HTR-8/SVneo (cell line): ENCODE results near the gene RAP1GAP.
A peak's percentile ranks its signal among the peaks of the same experiment; 100 is the strongest.

Experiments used
- DNase-seq: peaks from one replicate; pipeline ENCODE4 v3.0.0; 2011; ENCODE audit warnings: low spot score, mixed read lengths; ENCODE audit not compliant: insufficient read length
- FAIRE-seq: peaks from 2 replicates; lab custom pipeline; 2011; peaks lifted over from hg19 to GRCh38; lab: Jason Lieb, UNC

The RAP1GAP gene

DNA sequence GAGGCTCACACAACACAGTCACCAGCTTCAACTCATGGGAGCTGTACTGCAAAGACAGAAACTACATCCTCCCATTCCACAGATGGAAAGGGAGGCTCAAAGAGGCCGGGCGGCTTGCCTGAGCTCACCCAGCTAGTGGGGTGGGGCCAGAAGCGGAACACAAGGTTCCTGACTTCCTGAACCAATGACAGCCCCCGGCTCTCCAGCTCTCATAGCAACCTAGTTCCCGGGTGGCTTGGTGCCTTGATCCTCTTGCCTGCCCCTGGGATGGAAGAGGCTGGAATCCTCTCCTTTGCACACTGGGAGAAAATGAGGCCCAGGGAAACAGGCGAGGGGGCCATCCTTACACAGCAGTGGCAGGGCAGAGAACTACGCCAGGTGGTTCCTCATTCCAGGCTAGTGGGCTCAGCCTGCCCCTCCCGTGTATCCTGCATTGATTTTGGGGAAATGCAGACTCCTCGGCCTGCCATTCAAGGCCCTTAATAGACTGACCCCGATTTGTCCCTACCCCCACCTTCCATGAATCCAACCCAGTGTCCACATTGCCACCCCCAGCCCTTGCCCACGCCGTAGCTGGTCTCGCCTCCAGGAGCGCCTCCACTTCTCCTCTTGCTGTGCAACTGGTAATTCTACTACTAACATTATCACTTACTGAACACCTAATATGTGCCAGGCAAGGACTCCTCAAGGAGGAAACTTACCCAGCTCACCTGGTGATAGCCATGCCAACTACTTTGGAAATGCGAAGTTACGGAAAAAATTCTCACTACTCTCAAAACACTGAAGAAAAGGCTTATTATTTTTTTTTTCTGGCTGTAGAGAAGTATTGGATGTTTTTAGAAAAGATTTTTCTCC is 5.0 kb downstream of the RAP1GAP start:
- no peak for FAIRE-seq

GRCh38 chr1:21663248-21663950 is 5.8 kb downstream of the RAP1GAP start:
- FAIRE-seq (no peak), DNase-seq (no peak)

More for the DNA sequence above, 5.0 kb downstream of the RAP1GAP start:
- no peak for DNase-seq

GRCh38 chr1:21662426-21663247 is 6.5 kb downstream of the RAP1GAP start:
- DNase-seq (no peak), FAIRE-seq (no peak)

DNA sequence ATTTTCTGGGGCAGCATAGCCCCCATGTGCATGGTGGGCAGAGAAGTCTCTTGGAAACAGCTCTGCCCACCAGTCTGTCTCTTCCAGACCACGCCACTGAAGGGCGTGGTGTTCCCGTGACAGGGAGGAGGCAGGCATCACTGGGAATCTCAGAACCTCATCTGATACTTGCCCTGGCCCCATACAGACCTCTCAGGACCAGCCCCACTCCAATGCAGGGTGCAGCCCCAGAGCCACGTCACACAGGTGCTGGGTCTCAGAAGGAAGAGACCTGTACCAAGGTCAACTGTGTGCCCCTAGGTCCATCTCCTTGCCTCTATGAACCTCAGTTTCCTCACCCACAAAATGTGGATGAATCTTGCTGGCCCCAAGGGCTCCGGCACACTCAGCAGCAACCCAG is 7.3 kb downstream of the RAP1GAP start:
- DNase-seq (no peak), FAIRE-seq (no peak)

DNA sequence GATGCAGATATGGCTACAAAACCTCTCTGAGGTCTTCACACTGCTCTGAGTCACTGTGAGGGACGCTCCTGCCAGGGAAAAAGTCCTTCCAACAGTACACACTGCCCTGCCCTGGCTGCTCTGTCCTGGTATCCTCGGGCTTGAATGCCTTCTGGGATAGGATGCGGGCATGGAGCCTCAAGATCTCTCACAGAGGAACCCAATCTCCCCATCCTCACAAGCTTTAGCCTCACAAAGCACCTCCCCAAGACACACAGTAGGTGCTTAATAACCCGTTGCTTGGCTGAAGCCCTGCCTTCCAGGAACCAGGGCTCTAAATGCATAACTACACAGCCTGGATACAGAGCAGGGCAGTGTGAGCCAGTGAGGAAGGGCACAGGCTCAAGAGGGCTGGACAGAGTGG is 9.2 kb downstream of the RAP1GAP start:
- DNase-seq = no peak
- FAIRE-seq = no peak

DNA sequence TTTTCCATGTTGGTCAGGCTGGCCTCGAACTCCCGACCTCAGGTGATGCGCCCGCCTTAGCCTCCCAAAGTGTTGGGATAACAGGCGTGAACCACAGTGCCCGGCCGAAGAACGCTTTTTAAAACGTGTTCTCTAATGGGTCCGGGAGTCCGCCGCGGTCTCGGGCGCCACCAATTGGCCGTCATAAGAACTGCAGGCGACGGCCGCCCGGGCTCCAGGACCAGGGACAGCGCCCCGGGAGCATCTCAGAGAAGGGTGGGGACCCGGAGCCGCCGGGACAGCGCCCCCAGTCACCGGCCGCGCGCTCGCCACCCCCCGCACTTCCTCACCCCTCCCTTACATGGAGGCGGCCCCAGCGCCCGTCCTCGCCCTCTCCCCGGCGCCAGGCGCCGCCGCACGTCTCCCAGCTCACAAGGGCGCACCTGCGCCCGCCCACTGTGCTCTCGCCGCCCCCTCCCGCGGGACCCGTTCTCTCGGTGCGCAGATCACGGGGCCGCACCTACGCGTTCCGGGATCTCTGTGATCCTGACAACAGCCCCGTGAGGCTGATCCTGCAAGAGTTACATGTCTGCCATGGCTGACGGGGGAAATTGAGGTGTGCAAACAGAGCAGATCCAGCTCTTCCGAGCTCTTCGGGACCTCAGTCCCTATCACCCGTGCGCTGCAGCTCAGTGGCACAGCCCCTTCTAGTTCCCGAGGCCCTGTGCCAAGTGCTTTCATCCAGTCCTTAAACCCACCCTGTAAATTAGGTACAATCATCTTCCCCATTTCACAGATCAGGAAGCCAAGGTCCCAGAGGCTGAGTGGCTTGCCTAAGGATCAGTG is 9.8 kb downstream of the RAP1GAP start:
- DNase-seq (peak; percentile 84), FAIRE-seq (no peak)

DNA sequence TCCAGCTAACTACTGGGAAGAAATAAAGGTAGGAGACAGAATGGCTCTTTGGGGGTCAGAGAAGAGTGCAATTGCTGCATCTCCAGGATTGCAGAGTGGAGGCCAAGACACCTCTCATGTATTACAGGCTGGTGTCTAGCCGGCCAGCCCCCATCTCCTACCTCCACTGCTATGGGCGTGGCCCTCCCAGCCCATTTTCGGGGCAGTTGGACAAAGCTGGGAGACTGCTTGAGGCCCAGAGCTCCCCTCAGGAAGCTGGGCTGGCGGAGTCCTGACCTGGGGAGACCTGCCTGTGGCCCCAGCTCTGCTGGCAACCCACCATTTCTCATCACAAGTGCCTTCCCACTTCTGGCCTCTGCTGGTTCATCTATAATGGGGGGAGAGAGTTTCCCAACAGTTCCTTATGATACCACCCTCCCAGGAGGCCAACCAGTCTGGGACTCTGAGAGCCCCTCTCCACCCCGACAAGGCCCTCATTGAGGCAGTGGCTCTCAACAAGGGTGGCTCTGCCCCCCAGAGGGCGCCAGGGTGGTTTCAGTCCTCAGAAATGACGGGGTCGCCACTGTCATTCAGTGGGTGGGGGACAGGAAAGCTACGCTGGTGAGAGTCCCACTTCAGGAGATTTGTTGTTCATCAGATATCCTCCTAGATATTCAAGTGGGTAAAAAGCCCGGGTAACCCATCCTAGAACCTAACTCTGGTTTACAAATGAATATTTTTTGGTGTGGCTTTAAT is 11.5 kb downstream of the RAP1GAP start:
- no peak for DNase-seq
- FAIRE-seq = no peak

DNA sequence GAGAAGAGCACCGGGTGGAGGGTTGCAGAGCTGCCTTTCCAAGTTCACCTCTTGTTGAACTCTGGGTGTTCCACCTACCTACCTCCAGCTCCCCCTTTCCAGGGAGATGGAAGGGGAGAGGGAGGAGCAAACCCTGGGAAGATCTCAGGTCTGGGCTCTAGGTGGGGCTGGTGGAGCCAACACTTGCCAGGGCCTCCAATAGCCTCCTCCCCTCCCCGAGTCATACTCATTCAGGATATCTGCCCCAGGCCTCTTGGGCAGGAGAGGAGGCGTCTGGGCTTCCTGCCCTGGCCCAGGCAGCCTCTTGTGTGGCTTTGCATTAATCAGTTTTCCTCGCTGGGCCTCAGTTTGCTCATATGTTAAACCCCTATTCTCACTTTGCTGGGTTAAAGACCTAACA is 13.4 kb downstream of the RAP1GAP start:
- FAIRE-seq = no peak
- peak; percentile 40 for DNase-seq

DNA sequence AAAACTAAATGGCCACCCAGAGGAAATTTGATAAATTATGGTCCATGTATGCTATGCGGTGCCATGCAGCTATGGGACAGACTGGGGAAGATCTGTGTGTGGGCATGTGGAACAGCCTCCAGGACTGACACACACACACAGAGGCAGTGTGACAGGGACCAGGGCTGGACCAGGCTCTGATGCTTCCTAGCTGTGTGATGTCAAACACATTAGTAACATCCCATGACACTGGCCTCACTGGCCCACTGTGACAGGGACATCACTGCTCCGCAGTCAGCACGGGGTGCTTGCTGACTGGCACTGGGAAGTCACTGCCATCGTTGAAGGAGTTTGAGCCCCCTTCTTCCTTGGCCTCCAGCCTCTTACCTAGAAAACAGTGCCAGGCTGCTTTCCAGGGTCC is 13.9 kb downstream of the RAP1GAP start:
- DNase-seq (no peak), FAIRE-seq (no peak)

DNA sequence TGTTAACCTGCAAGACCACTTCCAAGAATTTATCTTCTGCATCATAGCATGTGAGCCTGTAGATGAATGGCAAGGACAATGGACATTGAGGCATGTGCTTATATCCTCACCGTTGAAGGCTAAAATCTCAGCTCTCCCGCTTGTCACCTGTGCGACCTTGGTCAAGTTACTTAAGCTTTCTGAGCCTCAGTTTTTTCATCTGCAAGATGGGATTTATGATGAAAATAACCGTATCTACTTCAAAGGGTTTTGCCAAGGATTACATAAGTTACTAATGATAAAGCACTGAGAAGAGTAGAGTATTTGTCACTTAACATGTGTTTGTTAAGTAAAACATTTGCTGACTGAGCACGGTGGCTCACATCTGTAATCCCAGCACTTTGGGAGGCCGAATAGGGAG is 14.9 kb downstream of the RAP1GAP start:
- no peak for DNase-seq
- no peak for FAIRE-seq

GRCh38 chr1:21653744-21654100 is 15.4 kb downstream of the RAP1GAP start:
- DNase-seq (no peak), FAIRE-seq (no peak)

DNA sequence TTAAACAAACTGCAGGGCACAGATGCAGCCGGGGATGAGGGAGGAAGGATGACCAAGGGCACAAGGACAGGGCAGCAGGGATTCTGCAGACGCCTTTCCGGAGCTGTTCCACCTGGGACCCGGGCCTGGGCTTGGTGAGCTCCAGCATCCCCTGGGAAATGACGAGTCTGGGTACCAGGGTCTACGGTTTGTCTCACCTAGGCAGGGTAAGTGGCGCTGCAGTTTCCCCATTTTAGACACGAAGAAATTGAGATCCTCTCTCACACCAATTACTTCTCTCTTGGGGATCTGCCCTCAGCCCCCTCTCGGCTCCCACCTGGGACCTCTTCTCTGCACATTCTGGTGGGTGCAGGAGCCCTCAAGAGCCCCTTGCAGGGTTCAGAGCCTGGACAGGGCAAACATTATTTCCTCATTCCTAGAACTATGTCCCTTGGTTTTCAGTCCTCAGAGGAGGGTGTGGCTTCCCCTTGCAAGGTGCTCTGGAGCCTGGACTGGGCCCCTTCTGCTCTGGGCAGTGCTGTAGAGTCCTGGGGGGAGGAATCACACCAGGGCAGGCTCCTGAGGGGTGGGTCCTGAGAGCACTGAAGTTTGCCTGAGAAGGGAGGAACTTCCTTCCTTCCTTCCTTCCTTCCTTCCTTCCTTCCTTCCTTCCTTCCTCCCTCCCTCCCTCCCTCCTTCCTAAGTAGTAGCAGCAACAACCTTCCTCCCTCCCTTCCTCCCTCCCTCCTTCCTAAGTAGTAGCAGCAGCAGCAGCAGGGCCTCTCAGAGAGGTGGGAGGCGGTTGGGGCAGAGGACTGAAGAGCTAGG is 16.0 kb downstream of the RAP1GAP start:
- DNase-seq (no peak), FAIRE-seq (no peak)

- FAIRE-seq = no peak
These were observed 16.8 kb downstream of the RAP1GAP start for GRCh38 chr1:21652101-21652936.

DNA sequence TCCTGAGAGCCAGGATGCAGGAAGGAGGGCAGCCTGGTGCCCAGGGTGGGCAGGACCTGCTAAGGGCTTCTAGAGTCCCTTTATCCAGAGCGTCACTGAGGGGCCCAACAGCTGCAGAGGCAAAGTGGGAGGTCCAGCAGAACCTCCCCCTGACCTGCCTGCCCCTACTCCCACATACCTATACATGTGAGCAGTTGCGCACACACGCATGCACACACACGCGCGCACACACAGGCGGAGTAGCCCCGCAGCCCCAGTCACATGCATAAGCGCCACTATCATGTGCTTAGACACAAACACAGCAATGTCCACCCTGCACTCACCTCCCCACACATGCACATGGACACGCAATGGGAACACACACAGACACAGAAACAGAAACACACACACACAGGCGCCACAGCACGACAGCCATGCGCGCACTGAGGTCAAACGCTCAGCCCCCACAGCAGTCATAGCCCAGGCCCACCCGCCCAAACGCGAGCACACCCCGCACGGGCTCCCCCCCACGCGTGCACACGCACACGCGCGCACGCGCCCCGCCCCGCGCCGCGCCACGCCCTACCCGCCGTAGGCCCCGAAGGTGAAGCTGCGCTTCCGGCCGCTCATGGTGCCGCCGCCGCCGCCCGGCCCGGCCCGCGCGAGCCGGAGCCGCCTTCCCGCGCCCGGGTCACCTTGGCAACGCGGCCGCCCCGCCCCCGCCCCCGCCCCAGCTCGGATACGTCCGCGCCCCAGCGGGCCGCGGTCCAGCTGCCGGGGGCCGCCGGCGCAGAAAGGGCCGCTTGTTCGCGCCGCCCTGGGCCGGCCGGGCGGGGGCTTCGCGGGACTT is 17.7 kb downstream of the RAP1GAP start:
- FAIRE-seq (peak; percentile 84), DNase-seq (peak; percentile 30)

More at GRCh38 chr1:21652101-21652936, 16.8 kb downstream of the RAP1GAP start:
- no peak for DNase-seq

- FAIRE-seq (no peak), DNase-seq (no peak)
These were observed 18.8 kb downstream of the RAP1GAP start for GRCh38 chr1:21650400-21650799.

GRCh38 chr1:21649315-21649714 is 19.8 kb downstream of the RAP1GAP start:
- DNase-seq = no peak
- no peak for FAIRE-seq

GRCh38 chr1:21648791-21649190 is 20.4 kb downstream of the RAP1GAP start:
- FAIRE-seq (no peak), DNase-seq (no peak)
